Retinal pigment epithelial cell (primary cell): Measurements from ENCODE around the gene WDR70.
"Not testable (repeated sequence)": the region's sequence is repeated elsewhere in the genome, so short reads cannot be mapped to it uniquely, and the experiment has no call there.

Experiments
- DNase-seq: peaks from one replicate; pipeline ENCODE4 v3.0.0-alpha.2; 2010; ENCODE audit warnings: low read depth
- H3K4me3 ChIP-seq: 2 replicates; pipeline ENCODE4 v1.5.1; 2011; ENCODE audit warnings: mild to moderate bottlenecking, low read length, control low read depth, moderate library complexity
- TF ChIP-seq, protein P1 (sequence below): conservative IDR thresholded peaks from 2 replicates; pipeline ENCODE4 v1.5.1; 2011; ENCODE audit warnings: low read depth, low read length, control low read depth, inconsistent platforms

Gene WDR70

DNA sequence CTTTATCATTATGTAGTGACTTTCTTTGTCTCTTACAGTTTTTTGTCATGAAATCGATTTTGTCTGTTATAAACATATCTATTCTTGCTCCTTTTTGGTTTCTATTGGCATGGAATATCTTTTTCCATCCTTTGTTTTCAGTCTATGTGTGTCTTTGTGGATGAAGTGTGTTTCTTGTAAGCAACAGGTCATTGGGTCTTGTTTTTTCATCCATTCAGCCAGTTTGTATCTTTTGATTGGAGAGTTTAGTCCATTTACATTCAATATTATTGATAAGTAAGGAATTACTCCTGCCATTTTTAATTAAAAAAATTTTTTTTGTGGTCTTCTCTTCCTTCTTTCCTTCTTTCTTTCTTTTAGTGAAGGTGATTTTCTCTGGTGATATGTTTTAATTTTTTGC is 266.6 kb downstream of the WDR70 start:
- TF ChIP-seq, protein P1, sequence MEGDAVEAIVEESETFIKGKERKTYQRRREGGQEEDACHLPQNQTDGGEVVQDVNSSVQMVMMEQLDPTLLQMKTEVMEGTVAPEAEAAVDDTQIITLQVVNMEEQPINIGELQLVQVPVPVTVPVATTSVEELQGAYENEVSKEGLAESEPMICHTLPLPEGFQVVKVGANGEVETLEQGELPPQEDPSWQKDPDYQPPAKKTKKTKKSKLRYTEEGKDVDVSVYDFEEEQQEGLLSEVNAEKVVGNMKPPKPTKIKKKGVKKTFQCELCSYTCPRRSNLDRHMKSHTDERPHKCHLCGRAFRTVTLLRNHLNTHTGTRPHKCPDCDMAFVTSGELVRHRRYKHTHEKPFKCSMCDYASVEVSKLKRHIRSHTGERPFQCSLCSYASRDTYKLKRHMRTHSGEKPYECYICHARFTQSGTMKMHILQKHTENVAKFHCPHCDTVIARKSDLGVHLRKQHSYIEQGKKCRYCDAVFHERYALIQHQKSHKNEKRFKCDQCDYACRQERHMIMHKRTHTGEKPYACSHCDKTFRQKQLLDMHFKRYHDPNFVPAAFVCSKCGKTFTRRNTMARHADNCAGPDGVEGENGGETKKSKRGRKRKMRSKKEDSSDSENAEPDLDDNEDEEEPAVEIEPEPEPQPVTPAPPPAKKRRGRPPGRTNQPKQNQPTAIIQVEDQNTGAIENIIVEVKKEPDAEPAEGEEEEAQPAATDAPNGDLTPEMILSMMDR: no peak
- DNase-seq: no peak

DNA sequence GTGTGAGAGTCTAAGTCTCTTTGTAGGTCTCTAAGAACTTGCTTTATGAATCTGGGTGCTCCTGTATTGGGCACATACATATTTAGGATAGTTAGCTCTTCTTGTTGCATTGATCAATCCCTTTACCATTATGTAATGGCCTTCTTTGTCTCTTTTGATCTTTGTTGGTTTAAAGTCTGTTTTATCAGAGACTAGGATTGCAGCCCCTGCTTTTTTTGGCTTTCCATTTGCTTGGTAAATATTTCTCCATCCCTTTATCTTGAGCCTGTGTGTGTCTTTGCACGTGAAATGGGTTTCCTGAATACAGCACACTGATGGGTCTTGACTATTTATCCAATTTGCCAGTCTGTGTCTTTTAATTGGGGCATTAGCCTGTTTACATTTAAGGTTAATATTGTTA is 275.4 kb downstream of the WDR70 start:
- DNase-seq: not testable (repeated sequence)

More for the DNA sequence above, 266.6 kb downstream of the WDR70 start:
- H3K4me3 ChIP-seq: no peak overlapping the region

DNA sequence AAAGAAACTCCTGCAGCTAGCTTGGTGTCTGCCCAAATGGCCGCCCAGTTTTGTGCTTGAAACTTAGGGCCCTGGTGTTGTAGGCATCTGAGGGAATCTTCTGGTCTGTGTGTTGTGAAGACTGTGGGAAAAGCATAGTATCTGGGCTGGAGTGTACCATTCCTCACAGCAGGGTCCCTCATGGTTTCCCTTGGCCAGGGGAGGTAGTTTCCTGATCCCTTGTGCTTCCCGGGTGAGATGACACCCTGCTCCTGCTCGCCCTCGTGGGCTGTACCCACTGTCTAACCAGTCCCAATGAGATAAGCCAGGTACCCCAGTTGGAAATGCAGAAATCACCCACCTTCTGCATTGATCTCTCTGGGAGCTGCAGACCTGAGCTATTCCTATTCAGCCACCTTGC is 277.9 kb downstream of the WDR70 start:
- no peak overlapping the region for H3K4me3 ChIP-seq
- DNase-seq: no peak
- TF ChIP-seq, protein P1: no peak

More for the DNA sequence above, 275.4 kb downstream of the WDR70 start:
- not testable (repeated sequence) for H3K4me3 ChIP-seq

DNA sequence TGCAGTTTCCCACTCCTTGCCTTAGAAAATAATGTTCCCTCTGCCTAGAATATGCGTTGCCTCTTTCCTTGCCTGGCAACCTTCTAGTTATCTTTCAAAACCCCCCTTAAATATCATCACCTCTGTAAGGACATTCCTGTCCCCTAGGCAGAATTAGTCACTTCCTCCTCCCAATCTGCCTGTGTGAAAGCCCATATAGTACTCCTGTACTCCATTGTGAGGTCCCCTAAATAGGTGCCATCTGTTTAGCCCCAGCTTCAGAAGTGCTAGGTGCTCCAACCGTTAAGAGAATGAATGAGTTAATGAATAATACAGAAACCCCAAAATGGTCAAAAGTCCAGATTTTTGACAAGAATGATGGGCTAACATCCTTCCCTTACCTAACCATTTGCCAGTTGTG is 279.3 kb downstream of the WDR70 start:
- no peak overlapping the region for H3K4me3 ChIP-seq
- TF ChIP-seq, protein P1: no peak
- DNase-seq: no peak

DNA sequence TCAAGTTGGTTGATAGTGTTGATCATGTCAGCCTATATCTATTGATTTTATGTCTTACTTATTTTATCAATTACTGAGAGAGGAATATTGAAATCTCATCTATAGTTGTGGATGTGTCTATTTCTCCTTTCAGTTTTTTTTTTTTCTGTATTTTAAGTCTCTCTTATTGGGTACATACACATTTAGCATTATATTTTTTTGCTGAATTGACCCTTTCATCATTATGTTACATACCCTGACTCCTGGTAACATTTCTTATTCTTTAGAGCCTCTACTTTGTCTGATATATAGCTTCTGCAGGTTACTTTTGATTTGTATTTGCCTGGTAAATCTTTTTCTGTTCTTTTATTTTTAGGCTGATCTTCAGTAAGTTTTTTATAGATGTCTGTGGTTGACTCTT is 281.2 kb downstream of the WDR70 start:
- TF ChIP-seq, protein P1: no peak
- DNase-seq: no peak
- H3K4me3 ChIP-seq: no peak overlapping the region

DNA sequence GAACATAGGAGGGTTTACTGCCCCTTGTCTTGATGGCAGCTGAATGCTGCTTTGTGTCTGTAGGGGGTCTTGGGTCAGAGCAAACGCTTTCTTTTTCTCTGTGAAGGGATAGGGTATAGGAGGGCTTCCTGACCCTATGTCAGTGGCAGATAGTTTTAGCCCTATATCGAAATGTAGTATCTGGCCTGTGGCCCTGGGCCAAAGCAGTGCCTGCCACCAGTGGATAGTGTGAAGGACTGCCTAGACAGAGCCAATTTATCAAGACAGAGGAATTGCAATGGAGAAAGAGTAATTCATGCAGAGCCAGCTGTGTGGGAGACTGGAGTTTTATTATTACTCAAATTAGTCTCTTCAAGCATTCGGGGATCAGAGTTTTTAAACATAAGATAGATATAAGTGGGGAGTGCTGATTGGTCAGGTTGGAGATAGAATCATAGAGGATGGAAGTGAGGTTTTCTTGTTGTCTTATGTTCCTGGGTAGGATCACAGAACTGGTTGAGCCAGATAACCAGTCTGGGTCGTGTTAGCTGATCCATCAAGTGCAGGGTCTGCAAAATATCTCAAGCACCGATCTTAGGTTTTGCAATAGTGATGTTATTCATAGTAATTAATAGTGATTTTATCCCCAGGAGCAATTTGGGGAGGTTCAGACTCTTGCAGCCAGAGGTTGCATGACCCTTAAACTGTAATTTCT is 282.3 kb downstream of the WDR70 start:
- DNase-seq: no peak
- no peak overlapping the region for H3K4me3 ChIP-seq
- TF ChIP-seq, protein P1: no peak

DNA sequence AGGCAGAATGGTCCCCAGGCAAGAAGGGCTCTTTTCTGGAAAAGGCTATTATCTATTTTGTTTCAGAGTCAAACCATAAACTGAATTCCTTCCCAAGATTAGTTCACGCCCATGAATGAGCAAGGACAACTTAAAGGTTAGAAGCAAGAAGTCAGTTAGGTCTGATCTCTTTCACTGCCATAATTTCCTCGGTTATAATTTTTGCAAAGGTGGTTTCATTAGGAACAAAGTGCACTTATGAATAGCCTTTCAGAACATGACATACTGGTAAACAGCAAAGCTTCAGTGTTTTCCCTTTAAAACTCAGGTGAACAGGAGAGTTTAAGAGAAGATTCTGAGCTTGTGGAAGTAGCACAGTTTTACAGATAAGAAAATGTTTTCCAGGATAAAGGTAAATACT is 282.8 kb downstream of the WDR70 start:
- no peak overlapping the region for H3K4me3 ChIP-seq
- DNase-seq: no peak
- TF ChIP-seq, protein P1: no peak
